Measurements from ENCODE around the gene TRAP1.
"Not testable (repeated sequence)": the region's sequence is repeated elsewhere in the genome, so short reads cannot be mapped to it uniquely, and the experiment has no call there.

The TRAP1 gene

DNA sequence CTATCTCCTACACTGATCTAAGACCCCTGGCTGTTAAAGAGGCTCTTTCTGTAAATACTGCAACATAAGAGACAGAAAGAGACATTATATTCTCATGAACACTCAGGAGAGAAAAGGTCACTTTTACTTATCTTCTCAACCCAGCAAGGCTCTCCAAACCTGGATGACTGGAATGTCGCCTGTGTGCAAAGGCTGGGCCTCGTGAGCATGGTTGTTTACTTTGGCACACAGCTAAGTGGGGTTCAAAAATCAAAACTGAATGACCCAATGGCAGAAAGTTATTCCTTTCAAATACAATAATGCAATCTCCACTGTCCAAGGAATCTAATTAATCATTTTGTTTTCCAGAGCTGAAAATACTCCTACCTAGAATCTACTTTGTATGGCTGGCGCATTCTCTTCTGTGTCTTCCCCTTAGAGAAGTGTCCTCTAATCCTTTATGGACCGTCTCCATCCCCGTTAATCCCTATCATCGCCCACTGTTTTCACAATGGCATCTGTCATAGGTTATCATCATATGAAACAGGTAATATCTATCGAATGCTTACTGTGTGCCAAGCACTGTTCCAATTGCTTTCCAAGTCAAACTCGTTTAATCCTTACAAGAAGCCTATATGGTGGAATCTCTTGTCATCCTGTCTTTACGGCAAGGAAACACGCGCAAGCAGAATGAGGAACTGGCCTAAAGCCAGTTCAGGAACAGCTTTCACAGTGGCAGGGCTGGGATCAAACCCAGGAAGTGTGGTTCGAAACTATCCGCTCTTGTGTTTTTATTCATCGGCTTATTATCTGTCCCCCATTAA lies 107.2 kb downstream of the TRAP1 start:
- Histone ChIP-seq H3K4me2 (peak overlapping the region; percentile 95), H3K27me3 (no peaks in the 10 kb centered on the region), H3K4me1 (peaks cover 48% of the 10 kb centered on the region), H3K9me3 (no peaks in the 10 kb centered on the region), H3K9ac (peak overlapping the region; percentile 90; the same call in 1 of the 2 replicates), H3K36me3 (peaks cover 20% of the 10 kb centered on the region), H3K27ac (no peak overlapping the region), H3K4me3 (peak overlapping the region; percentile 94), H4K20me1 (peaks cover 7% of the 10 kb centered on the region; the same call in 1 of the 2 replicates)
- TF ChIP-seq Cebpa-rat (IDR thresholded peaks at IDR 0.05), result no peak

DNA sequence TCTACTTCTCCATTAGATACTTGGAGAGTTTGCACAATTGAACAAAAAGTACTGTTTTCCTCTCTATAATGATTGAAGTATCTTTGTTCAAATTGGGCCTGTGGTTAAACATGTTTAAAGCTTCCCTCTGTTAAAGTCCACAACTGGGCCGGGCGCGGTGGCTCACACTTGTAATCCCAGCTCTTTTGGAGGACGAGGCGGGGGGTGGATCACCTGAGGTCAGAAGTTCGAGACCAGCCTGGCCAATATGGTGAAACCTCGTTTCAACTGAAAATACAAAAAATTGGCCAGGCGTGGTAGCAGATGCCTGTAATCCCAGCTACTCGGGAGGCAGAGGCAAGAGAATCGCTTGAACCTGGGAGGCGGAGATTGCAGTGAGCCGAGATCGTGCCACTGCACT lies 108.3 kb downstream of the TRAP1 start:
- H4K20me1 ChIP-seq, H3K27ac ChIP-seq, H3K27me3 ChIP-seq, H3K9me3 ChIP-seq, H3K9ac ChIP-seq, H3K4me3 ChIP-seq, H3K4me2 ChIP-seq: not testable (repeated sequence)
- Histone ChIP-seq H3K36me3 (peaks cover 19% of the 10 kb centered on the region), H3K4me1 (peaks cover 48% of the 10 kb centered on the region)

DNA sequence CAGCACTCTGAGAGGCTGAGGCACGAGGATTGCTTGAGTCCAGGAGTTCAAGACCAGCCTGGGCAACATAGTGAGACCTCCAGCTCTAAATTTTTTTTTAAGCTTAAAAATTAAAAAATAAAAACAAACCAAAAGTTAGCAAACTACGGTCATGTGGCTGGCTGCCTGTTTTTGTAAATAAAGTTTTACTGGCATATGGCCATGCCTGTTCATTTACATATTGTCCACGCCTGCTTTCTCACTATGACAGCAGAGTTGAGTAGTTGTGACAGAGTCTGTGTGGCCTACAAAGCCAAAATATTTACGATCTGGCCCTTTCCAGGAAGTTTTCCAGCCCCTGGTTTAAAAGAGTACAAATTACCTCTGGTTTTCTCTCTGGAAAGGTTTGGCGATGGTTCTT lies 109.3 kb downstream of the TRAP1 start:
- Histone ChIP-seq H3K9me3 (no peaks in the 10 kb centered on the region), H4K20me1 (no peaks in the 10 kb centered on the region), H3K27me3 (no peaks in the 10 kb centered on the region), H3K9ac (no peak overlapping the region), H3K4me3 (no peak overlapping the region), H3K36me3 (peaks cover 27% of the 10 kb centered on the region), H3K4me2 (no peak overlapping the region), H3K4me1 (peaks cover 44% of the 10 kb centered on the region), H3K27ac (no peak overlapping the region)
- TF ChIP-seq Cebpa-rat (IDR thresholded peaks at IDR 0.05), result no peak

Data from BLaER1 (cell line).